CMK (cell line): ENCODE results near the gene CPB1.
"Not testable (repeated sequence)": the region's sequence is repeated elsewhere in the genome, so short reads cannot be mapped to it uniquely, and the experiment has no call there.

Experiments
- DNase-seq: peaks from one replicate; pipeline ENCODE4 v3.0.0-alpha.2; 2010; ENCODE audit warnings: low read depth

The CPB1 gene

GRCh38 chr3:148827585-148827984 lies at the start of gene CPB1:
Gene CPB1, plus strand, starts transcription at chr3:148827811. Its CDS starts 13 bp downstream, at chr3:148827824.
- DNase-seq = no peak

GRCh38 chr3:148778926-148779325 lies 48.7 kb upstream of the CPB1 start:
- no peak for DNase-seq

DNA sequence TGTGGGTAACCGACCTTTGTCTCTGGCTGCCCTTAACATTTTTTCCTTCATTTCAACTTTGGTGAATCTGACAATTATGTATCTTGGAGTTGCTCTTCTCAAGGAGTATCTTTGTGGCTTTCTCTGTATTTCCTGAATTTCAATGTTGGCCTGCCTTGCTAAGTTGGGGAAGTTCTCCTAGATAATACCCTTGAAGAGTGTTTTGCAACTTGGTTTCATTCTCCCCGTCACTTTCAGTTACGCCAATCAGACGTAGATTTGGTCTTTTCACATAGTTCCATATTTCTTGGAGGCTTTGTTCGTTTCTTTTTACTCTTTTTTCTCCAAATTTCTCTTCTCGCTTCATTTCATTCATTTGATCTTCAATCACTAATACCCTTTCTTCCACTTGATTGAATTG lies 42.6 kb upstream of the CPB1 start:
- DNase-seq = not testable (repeated sequence)

GRCh38 chr3:148786159-148786558 lies 41.5 kb upstream of the CPB1 start:
- not testable (repeated sequence) for DNase-seq

DNA sequence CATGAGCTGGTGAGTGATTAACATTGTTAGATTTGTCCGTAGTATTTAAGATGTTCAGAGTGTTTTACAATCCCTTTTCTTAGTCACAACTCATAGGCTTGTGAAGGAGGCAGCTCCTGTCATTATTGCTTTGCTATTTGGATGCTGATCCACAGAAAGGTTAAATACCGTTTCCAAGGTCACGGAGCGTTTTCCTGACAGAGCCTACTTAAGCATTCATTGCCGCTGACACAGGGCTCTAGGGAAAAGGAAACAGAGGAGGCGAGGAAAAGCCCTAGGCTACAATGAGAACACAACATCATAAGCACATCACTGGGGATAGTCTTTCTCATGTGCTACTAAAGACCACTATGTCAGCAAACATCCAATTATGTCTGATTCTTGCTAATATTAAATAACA lies 38.5 kb upstream of the CPB1 start:
- no peak for DNase-seq

- DNase-seq = no peak
Observed at GRCh38 chr3:148789906-148790305, 37.7 kb upstream of the CPB1 start.

DNA sequence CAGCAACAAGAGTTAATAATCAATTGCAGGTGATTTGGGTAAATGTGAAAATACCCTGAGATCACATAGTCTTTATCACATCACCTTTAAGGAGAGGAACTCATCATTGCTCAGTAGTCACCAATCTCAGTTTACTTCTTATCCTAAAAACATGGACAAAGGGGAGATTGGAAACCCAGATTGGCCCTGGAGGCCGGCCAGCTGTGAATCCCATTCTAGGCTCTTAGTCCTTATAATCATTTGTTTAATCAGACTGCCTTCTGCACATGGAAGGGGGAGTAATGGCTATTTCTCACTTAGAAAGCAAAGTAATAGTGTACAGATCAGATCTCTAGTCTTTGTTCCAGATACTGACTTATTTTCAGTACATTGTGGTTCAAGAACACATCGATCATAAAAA lies 37.2 kb upstream of the CPB1 start:
- DNase-seq = no peak

- DNase-seq = no peak
Observed at GRCh38 chr3:148790851-148791735, 36.5 kb upstream of the CPB1 start.

DNA sequence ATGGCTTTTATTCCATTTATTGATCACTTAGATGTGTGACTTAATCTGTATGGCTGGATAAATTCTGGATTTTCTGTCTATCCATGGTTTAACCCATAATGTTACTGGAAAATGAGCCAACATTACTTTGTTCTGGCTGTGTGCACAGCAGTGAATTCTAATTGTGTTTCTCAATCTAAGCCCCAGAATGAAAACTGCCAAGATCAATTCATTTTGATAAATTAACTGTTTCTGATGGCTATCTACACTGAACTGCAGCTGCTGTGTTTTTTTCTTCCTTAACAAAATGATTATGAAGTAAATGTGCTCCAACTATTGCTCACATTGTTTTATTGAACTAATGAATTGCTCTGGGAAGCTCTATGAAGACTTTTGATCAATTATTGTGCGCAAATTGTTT lies 35.7 kb upstream of the CPB1 start:
- DNase-seq = no peak

DNA sequence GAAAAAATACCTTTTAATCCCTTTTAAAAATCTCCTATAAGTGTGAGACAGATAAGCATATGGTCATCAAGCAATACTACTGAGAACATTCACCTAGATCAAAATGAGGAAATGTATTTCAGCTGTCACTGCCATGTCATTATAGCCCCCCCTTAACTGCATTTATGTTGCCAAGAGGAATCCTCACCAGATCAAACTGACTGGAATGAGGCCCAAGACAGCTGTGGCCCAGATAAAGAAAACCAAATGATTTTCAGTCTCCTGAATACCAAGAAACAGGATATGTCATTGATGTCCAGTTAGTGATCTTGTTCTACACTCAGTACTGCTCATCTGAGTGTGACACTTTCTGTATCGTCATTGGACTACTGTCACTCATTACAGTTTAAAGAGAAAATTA lies 35.1 kb upstream of the CPB1 start:
- DNase-seq = no peak

- DNase-seq = no peak
Observed at GRCh38 chr3:148796799-148797198, 30.8 kb upstream of the CPB1 start.

DNA sequence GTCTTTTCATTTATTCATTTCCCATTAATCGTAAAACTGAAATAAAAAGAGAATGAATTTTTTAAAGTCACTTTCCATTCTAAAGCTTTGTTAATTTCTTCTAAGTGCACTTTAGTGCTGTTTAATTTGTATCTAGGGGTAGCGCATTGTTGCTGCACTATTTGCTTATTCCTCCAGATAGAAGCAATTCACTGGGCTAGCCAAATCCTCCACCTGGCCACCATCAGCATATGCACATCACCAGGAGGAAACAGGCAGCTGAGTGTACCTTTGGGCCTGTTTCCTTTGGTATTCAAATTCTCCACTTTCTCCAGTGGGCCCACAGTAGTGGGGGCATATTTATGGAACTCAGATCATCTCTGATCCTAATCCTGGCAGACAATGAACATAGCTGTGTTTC lies 29.8 kb upstream of the CPB1 start:
- no peak for DNase-seq

DNA sequence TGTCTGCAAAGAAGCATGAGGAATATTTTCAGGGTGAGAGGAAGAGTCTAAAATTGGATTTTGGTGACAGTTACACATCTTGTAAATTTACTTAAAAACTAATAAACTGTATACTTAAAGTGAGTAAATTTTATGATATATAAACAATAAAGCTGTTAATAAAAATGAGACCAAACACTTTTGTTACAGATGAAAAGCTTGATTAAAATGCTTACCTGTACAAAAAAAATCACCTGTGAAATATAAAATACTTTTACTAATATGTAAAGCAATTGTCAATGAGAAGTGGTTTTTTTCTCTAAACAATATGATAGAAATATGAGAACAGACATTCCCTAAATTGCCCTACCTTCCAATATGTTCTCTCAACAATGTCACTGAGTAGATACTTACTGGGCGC lies 27.2 kb upstream of the CPB1 start:
- DNase-seq = no peak

DNA sequence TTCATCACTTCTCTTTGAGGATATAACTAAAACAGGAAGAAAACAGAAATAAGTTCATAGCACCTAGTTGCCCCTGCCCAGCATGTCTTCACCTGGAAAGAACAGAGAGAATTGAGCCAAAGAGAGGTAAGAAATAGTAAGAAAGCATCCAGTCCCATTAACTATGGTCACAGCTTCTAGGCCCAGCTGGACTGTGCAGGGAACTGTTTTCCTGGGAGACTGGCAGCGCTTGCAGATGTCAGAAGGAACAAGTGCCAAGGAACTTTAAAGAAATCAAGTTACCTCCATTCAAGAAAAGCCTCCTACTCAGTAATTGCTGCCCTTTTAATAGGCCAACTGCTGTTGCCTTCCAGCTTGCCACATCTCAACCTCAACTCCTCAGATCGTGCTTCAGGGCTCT lies 17.8 kb upstream of the CPB1 start:
- DNase-seq = no peak

DNA sequence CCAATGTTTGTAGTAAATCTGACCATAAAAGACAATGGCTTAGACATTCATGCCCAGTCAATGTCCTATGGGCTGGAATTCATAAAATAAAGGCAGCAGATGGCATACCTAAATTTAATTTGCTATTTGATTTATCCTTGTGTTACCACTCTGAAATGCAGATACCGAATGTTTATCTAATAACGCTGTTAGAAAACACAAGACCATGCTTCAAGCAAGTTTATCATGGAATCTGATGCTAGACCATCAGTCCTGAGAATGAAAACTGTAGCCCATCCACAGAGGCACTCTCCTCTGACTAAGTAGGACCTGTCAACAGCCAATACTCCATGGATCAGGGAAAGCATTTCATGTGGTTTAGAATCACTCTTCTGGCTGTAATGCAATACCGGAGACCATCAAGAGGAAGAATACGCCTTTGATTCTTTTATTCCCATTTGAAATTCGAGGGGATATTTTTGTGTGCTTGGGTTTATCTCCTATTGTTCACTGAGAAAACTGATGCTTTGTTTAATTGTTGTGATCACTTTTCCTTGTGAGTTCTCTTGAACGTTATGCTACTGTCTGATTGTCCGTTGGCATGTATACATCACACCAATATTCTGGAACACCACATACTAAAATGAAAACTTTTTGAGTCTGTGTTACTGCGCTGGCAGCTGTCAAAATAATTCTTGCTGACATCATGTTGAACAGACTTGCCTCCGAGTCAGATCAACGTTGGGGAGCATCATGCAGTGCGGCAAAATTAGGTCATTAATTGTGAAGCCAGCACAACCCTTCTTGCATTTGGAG lies 12.1 kb upstream of the CPB1 start:
- no peak for DNase-seq

DNA sequence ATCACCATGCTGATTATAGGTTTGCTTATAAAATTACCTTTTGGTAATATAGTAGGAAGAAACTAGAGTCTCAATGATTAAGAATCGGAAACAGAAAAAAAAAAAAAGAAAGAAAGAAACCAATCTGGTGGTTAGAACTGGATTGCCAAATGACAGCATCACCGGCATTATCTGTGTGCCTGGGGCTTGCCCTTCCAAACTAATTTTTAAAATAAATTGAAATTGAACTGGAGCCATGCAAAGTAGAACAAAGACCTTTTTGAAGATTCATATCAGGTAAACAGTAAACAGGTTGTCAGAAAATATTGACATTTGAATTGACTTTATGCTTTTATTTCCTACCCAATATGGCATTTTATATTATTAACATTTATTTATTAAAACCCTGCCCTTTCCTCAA lies 11.2 kb upstream of the CPB1 start:
- no peak for DNase-seq

- no peak for DNase-seq
Observed at GRCh38 chr3:148816981-148817525, 10.6 kb upstream of the CPB1 start.

DNA sequence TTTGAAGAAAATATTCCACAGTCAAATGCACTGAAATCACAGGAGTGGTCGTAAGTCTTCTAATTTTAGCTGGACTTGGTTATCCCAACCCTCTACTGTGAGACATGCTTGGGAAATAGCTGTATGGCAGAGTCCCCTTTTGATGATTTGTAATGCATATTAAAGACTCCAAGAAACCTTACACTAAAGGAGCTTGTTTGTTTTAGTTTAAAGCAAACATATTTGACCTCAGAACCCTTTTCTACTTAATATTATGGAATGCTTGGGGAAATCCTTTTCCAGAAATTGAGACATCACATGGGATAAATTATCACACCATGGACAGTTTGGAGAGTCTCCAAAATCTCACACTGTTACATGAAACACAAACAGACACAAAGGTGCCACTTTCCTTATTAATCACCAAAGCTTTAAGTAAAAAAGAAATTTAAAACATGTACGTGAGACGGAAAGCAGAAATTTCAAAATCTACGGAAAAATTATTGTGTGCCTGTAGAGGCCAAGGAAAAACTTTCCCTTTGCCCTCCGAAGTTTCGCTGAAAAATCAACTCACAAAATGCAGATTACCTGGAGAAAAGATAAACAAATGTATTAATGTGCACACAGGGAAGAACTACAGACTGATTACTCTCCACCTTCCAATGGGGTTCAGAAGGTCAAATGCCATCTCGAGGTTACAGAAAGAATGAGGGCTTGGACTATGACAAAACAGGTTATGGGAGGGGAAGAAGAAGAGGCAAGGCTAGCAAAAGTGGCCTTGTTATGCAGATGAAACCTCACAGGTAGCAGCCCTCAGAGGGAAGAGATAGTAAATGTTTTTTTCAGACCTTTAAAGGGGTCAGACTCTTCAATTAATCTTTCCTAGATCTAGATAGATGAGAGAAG lies 7.0 kb upstream of the CPB1 start:
- no peak for DNase-seq

GRCh38 chr3:148823026-148823425 lies 4.6 kb upstream of the CPB1 start:
- no peak for DNase-seq

DNA sequence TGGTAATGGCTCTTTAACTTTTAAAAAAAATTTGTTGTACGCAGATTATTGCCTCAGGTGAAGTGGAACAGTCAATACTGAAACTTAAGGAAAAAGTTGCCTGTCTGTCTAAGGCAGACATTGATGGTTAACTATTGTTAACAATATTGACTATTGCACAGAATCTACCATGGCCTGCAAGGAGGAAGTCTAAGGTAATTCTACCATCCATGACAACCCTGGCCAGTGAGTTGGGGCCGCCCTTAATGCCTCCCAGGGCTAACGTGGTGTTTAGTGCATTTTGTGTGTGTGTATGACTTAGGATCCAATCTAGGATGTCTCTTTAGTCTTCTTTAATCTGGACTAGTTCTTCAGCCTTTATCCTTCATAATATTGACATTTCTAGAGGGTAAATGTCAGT lies 2.1 kb upstream of the CPB1 start:
- DNase-seq = no peak

DNA sequence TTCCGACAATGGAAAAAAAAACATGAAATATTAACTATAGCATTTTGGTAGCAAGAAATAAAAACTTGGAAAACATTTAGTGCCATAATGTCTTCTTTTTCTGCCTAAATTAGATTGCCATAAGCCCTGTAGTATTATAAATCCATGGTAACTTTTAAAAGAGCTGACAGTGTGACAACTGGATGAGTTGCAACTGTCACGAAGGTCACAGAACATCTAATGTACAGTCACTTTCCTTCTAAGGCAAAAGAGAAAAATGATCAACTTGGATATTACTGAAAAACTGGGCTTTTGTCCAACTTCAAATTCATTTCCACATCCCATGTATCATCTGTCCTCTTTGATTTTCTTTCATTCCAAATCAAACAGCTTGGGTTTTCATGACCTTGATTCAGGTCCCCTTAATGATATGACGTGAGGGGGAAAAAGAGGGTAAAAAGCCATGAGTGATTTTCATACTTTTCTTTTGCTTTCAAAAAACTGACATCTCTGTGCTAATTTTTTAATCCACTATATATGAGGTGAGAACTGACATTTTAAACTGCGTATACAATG lies 602 bp downstream of the CPB1 start:
- DNase-seq = no peak

GRCh38 chr3:148829926-148830325 lies 2.3 kb downstream of the CPB1 start:
- DNase-seq = no peak
